Activated CD8-positive, alpha-beta memory T cell treated with anti-CD3 and anti-CD28 coated beads, Interleukin-2, amount 10 ng/mL, durations not matched to agents 7 days and 5 days (primary cell): ENCODE measurements around the gene KIAA1671. TPM values are rescaled to one million over a fixed set of nuclear protein-coding genes. Genes with fewer than 3 reads are reported as not detected.

Source experiments
- ATAC-seq: fragments of 150-1000 bp; cut with Tn5 transposase; one replicate; pipeline ENCODE4 v1.10.0; 2021; ENCODE audit warnings: moderate library complexity
- CTCF ChIA-PET: fragments of 350-600 bp; sonication (Branson Sonifier 250); formaldehyde crosslinking; loops from one replicate; lab custom pipeline; 2021; ENCODE audit warnings: antibody characterized with exemption; lab: Charles Lee
- DNase-seq: peaks from one replicate; pipeline ENCODE4 v3.0.0-alpha.2; 2020
- H3K27ac Mint-ChIP-seq: one replicate; pipeline ENCODE4 v1.8.0; 2021; ENCODE audit warnings: mild to moderate bottlenecking, mixed read lengths
- H3K27me3 Mint-ChIP-seq: one replicate; pipeline ENCODE4 v1.8.0; 2021; ENCODE audit warnings: mixed read lengths
- H3K36me3 Mint-ChIP-seq: one replicate; pipeline ENCODE4 v1.8.0; 2021; ENCODE audit warnings: mild to moderate bottlenecking, mixed read lengths
- H3K4me1 Mint-ChIP-seq: one replicate; pipeline ENCODE4 v1.8.0; 2021; ENCODE audit warnings: mixed read lengths
- H3K4me3 Mint-ChIP-seq: one replicate; pipeline ENCODE4 v1.8.0; 2021; ENCODE audit warnings: mild to moderate bottlenecking, moderate library complexity, mixed read lengths
- H3K9me3 Mint-ChIP-seq: one replicate; pipeline ENCODE4 v1.8.0; 2022; ENCODE audit warnings: low read depth, mixed read lengths
- total RNA-seq, 2 experiments: library from RNA; stranded (reverse); gene quantifications; one replicate each; pipeline ENCODE4 v1.2.3, GENCODE V29; 2021

KIAA1671 gene
- total RNA-seq, 2 experiments from 2014 or later = 11.4 to 20.1 TPM

DNA sequence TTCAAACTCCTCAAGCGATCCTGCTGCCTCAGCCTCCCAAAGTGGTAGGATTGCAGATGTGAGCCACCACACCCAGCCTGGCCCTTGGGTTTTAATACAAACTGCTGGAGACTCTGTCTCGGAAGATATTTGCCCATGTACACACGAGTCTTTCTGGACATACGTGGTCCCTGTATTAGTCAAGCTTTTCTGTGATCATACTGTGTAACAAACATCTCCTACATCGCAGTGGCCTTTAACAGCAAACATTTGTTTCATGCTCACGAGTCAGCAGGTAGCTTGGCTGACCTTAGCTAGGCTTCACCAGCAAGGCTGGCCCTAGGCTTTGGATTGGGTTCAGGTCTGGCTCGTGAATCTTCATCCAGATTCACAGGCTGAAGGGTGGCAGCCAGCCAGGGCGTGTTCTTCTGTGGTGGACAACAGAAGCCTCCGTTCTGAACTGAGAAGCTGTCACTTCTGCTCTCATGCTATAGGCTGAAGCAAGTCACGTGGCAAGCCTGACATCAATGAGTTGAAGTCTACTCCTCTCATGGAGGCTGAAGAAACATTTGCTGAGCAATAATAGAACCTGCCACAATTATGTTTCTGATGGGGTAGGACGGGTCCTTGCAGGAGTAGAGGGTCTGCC, 8.8 kb downstream of the KIAA1671 start:
- Mint-ChIP-seq H3K27me3 (peaks cover 10% of the 10 kb centered on the region), H3K9me3 (no peaks in the 10 kb centered on the region), H3K4me3 (no peak overlapping the region), H3K4me1 (peaks cover 3% of the 10 kb centered on the region), H3K27ac (no peak overlapping the region), H3K36me3 (no peaks in the 10 kb centered on the region)
- DNase-seq = no peak
- ATAC-seq = no peak
- CTCF ChIA-PET = interaction anchor here (1.4 to 2.5 kb wide), 3 partner anchors 10 to 96 kb away, joined by 3 to 10 read pairs (median 7); no protein-coding TSS in a partner anchor

DNA sequence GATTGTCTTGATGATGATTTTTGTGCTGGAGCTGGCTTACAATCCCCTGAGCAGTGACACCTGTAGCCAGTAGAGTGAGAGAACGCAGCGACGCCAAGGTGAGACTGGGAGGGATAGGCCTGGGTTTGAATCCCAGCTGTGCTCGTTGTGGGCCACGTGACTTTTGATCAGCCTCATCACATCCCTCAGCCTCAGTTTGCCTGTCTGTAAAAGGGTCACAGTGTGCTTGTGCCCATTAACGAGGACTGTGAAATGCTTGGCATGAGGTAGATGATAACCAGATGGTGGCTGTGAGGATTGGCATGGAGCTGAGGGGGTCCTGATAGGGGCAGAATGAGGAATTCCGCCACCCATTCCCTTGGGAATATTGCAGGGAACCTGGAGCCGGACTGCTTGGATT, 9.6 kb downstream of the KIAA1671 start:
- ATAC-seq (no peak), DNase-seq (no peak)
- Mint-ChIP-seq H3K4me1 (peaks cover 3% of the 10 kb centered on the region), H3K27ac (no peak overlapping the region), H3K9me3 (no peaks in the 10 kb centered on the region), H3K4me3 (no peak overlapping the region), H3K36me3 (no peaks in the 10 kb centered on the region), H3K27me3 (peaks cover 6% of the 10 kb centered on the region)
- CTCF ChIA-PET = interaction anchor here (1.4 to 2.5 kb wide), 3 partner anchors 86 to 149 kb away, joined by 4 to 10 read pairs (median 7); no protein-coding TSS in a partner anchor

DNA sequence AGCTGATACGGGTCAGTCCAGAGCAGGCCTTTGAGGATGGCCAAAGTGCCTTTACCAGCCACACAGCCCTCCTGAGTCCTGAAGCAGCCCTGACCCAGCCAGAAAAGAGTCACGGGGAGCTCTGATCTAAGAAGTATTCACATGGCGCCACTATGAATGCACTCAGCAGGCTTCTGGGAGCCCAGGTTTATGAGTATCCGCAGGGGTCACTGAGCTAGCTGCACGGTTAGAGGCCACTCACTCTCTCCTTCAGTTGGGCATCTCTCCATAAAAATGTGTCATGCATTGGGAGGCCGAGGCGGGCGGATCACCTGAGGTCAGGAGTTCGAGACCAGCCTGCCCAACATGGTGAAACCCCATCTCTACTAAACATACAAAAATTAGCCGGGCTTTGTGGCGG, 10.3 kb downstream of the KIAA1671 start:
- Mint-ChIP-seq H3K36me3 (no peaks in the 10 kb centered on the region), H3K27me3 (peaks cover 6% of the 10 kb centered on the region), H3K4me1 (peaks cover 3% of the 10 kb centered on the region), H3K4me3 (no peak overlapping the region), H3K27ac (no peak overlapping the region), H3K9me3 (no peaks in the 10 kb centered on the region)
- CTCF ChIA-PET = interaction anchor here (0.7 to 2.5 kb wide), 4 partner anchors 17 to 149 kb away, joined by 4 to 10 read pairs (median 6); no protein-coding TSS in a partner anchor
- ATAC-seq (no peak), DNase-seq (no peak)

DNA sequence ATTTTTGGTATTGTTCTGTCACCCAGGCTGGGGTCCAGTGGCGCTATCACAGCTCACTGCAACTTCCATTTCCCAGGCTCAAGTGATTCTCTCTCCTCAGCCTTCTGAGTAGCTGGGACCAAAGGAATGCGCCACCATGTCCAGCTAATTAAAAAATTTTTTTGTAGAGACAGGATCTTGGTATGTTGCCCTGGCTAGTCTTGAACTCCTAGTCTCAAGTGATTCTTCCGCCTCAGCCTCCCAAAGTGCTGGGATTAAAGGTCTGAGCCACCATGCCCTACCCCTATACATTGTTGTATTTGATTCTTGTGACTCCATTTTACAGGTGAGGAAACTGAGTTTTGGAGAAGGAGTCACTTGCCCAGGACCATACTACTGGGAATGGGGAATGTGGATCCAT, 11.9 kb downstream of the KIAA1671 start:
- H3K27me3 Mint-ChIP-seq = peaks cover 6% of the 10 kb centered on the region
- H3K27ac Mint-ChIP-seq = no peak overlapping the region
- H3K4me1 Mint-ChIP-seq = peaks cover 3% of the 10 kb centered on the region
- DNase-seq (no peak), ATAC-seq (no peak)
- no peak overlapping the region for H3K4me3 Mint-ChIP-seq
- no peaks in the 10 kb centered on the region for H3K9me3 Mint-ChIP-seq
- no peaks in the 10 kb centered on the region for H3K36me3 Mint-ChIP-seq
- CTCF ChIA-PET = no interaction called here

DNA sequence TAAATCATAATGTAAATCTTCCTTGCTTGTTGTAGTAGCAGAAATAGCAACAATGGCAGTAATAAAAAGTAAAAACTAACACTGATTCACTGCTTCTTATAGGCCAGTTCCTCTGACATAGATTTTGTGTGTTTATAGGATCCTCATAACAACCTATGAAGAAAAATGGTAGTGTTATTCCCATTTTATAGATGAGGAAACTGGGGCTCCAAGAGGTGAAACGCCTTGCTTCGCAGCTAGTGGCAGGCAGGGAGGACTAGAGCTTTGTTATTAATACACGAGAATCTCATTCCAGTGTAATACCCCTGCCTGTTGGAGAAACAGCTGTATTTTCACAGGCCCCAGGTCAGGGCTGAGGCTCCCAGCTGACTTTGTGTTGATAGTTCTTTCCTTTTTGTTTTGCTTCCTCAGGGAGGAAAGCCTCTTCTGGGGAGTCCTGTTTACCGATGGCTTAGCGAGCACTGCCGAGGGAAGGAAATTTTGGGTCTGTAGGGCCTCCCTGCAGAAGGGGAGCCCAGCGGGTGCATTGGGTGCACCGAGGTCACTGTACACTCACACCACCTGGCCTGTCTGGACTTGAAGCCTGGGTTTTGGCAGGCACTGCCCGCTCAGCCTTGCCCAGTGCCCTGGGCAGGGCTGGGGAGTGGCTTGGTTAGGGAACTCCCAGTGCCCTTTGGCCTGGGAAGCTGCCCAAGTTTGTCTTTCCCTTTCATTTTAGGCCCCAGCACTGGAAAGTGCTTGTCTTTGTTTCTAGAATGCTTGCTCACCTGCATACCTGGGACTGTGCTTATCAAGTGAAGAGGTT, 13.5 kb downstream of the KIAA1671 start:
- Mint-ChIP-seq H3K27me3 (peaks cover 3% of the 10 kb centered on the region), H3K36me3 (no peaks in the 10 kb centered on the region), H3K4me1 (peaks cover 3% of the 10 kb centered on the region), H3K27ac (no peak overlapping the region), H3K9me3 (no peaks in the 10 kb centered on the region), H3K4me3 (no peak overlapping the region)
- CTCF ChIA-PET = interaction anchor here (1.3 to 1.7 kb wide), 2 partner anchors 15 to 83 kb away, joined by 5 to 6 read pairs; no protein-coding TSS in a partner anchor
- DNase-seq = no peak
- no peak for ATAC-seq

DNA sequence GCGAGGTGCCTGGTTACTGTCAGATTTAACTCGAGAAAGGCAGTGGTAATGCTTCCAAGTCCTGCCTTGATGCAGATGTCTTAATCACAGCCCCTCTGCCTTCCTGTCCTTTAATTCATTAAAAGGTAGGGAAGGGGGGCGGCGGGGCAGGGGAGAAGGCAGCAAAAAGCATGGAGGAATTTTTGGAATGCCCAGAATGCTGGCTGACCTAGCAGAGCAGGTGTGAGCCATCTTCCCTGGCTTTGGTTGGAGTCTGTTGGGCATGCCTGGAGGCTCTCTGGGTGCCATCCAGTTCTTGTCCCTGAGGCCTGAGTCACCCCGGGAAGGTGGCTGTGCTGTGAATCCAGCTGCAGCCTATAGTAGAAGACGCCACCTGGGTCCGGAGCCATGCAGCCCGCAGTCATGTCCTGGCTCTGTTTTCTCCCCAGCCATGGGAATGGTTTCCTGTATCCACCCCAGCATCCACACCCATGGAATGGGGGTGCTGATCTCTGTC, 15.6 kb downstream of the KIAA1671 start:
- no peak overlapping the region for H3K27ac Mint-ChIP-seq

DNA sequence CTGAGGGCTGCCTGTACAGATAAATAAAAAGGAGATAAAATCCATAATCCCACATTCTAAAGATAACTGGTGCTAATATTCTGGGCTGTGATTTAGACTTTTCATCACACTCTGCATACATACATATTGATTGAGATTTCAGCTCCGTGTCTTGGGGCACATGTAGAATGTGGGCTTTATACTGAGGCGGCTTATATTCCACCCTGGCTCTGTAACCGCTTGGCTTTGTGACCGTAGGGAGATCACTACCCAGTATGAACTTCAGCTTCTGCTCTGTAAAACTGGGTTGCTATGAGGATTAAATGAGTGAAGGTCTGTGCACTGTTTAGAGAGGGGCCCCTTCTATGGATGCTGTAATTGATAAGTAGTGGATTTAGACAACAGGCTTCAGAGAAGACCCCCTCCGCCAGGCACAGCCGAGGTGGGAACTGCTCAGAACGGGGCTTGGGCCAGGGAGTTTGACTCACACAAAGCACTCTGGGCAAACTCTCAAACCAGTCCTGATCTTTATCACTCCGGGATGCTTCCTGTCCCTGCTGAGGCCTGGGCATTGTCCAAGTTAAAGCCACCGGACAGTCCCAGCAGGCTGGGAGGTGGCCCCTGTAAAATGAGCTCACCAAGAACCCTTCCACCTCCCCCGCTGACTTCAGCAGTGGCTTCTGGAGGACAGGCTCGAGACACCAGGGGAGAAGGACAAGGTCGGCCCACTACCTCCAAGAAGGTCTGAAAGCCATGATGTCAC, 17.2 kb downstream of the KIAA1671 start:
- H3K4me3 Mint-ChIP-seq = no peak overlapping the region
- ATAC-seq (no peak), DNase-seq (no peak)
- H3K36me3 Mint-ChIP-seq = no peaks in the 10 kb centered on the region
- no peaks in the 10 kb centered on the region for H3K4me1 Mint-ChIP-seq
- H3K9me3 Mint-ChIP-seq = no peaks in the 10 kb centered on the region
- CTCF ChIA-PET = interaction anchor here (1.8 kb wide), 1 partner anchor 14 kb away, joined by 3 read pairs; no protein-coding TSS in a partner anchor
- peaks cover 13% of the 10 kb centered on the region for H3K27me3 Mint-ChIP-seq
- H3K27ac Mint-ChIP-seq = no peak overlapping the region

More for the DNA sequence above, 15.6 kb downstream of the KIAA1671 start:
- peaks cover 3% of the 10 kb centered on the region for H3K4me1 Mint-ChIP-seq
- no peak for DNase-seq
- no peak for ATAC-seq
- no peaks in the 10 kb centered on the region for H3K36me3 Mint-ChIP-seq
- H3K27me3 Mint-ChIP-seq = peaks cover 17% of the 10 kb centered on the region
- no peaks in the 10 kb centered on the region for H3K9me3 Mint-ChIP-seq
- H3K4me3 Mint-ChIP-seq = no peak overlapping the region
- CTCF ChIA-PET = no interaction called here

DNA sequence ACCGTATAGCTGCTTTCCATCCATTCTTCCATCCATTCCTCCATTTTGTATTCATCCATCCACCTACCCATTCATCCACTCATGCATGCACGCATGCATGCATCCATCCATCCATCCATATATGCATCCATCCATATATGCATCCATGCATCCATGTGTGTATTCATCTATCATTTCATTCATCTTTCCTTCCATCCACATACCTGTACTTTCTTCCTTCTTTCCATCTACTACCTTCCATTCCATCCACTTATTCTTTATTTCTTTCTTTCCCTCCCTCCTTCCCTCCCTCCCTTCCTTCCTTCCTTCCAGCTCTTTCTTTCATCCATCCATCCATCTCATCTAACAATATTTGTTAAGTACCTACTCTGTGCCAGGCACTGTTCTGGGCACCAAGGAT, 19.9 kb downstream of the KIAA1671 start:
- H3K36me3 Mint-ChIP-seq = no peaks in the 10 kb centered on the region
- no peak overlapping the region for H3K27ac Mint-ChIP-seq
- ATAC-seq = no peak
- no peaks in the 10 kb centered on the region for H3K9me3 Mint-ChIP-seq
- peaks cover 2% of the 10 kb centered on the region for H3K4me1 Mint-ChIP-seq
- H3K4me3 Mint-ChIP-seq = no peak overlapping the region
- DNase-seq = no peak
- CTCF ChIA-PET = no interaction called here
- H3K27me3 Mint-ChIP-seq = peaks cover 13% of the 10 kb centered on the region

DNA sequence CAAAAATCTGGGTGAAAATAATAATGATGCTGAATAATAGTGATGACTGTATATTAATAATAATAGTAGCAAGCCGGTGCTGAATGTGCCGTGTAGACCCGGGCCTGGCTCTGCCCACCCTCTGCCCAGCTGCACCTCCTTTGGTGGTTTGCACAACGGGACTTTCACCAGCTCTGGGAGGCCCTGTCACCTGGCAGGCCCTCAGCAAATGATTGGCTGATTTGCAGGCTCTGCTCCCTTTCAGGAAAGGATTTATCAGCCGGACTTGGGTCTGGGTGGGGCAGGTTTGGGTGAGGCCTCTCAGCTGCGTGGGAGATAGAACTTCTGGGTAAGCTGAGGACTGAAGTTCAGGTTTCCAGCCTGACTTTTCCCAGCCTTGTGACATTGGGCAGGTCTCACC, 21.4 kb downstream of the KIAA1671 start:
- CTCF ChIA-PET = interaction anchor here (0.7 to 1.7 kb wide), 4 partner anchors 9 to 75 kb away, joined by 3 to 4 read pairs (median 4); no protein-coding TSS in a partner anchor
- peaks cover 2% of the 10 kb centered on the region for H3K4me1 Mint-ChIP-seq
- no peaks in the 10 kb centered on the region for H3K36me3 Mint-ChIP-seq
- no peak overlapping the region for H3K27ac Mint-ChIP-seq
- DNase-seq = no peak
- peaks cover 13% of the 10 kb centered on the region for H3K27me3 Mint-ChIP-seq
- H3K9me3 Mint-ChIP-seq = no peaks in the 10 kb centered on the region
- no peak for ATAC-seq
- no peak overlapping the region for H3K4me3 Mint-ChIP-seq

DNA sequence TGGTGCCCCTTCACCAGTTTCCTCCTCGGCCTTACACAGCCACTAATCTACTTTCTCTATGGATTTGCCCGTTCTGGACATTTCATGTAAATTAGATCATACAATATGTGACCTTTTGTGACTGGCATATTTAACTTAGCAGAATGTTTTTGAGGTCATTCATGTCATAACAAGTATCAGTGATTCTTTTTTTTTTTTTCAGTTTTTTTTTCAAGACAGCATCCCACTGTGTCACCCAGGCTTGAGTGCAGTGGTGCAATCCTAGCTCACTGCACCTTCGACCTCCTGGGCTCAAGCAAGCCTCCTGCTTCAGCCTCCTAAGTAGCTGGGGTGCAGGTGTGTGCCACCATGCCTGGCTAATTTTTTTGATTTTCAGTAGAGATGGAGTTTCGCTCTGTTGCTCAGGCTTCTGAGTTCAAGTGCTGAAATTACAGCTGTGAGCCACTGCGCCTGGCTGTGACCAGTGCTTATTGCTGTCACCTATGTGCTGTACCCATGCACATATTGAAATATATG, 22.7 kb downstream of the KIAA1671 start:
- Mint-ChIP-seq H3K36me3 (no peaks in the 10 kb centered on the region), H3K4me1 (peaks cover 2% of the 10 kb centered on the region)
- CTCF ChIA-PET = no interaction called here

DNA sequence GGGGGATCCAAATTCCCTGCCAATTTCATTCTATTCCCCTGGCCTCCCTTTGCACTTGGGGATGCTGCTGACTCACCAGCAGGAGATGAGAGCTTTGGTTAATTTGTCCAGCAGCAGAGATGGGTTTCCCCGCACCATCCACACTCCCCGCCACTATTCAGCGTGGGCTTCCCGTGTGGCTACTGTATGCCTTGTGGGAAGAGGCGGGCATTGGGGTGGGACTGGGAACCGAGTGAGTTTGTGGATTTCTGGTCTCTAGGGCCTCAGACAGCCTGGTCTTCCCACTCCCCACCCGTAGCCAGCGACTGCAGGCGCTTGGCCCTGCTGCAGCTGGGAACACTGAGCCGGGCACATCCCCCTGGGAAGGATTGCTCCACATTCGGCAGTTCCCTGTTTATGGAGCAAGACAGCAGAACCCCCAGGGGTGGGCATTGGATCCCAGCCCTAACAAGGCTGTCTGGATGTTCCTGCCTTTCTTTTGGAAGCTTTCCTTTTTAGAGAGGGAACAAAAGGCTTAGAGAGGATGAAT, 23.4 kb downstream of the KIAA1671 start:
- CTCF ChIA-PET = interaction anchor here (0.7 kb wide), 1 partner anchor 9 kb away, joined by 3 read pairs; no protein-coding TSS in a partner anchor
- ATAC-seq = no peak
- H3K9me3 Mint-ChIP-seq = no peaks in the 10 kb centered on the region
- H3K36me3 Mint-ChIP-seq = no peaks in the 10 kb centered on the region
- H3K4me3 Mint-ChIP-seq = no peak overlapping the region
- peaks cover 19% of the 10 kb centered on the region for H3K27me3 Mint-ChIP-seq
- H3K27ac Mint-ChIP-seq = no peak overlapping the region
- H3K4me1 Mint-ChIP-seq = peaks cover 2% of the 10 kb centered on the region
- no peak for DNase-seq

More for the DNA sequence above, 22.7 kb downstream of the KIAA1671 start:
- no peak for DNase-seq
- H3K9me3 Mint-ChIP-seq = no peaks in the 10 kb centered on the region
- H3K4me3 Mint-ChIP-seq = no peak overlapping the region
- ATAC-seq = no peak
- H3K27me3 Mint-ChIP-seq = peaks cover 18% of the 10 kb centered on the region
- no peak overlapping the region for H3K27ac Mint-ChIP-seq

DNA sequence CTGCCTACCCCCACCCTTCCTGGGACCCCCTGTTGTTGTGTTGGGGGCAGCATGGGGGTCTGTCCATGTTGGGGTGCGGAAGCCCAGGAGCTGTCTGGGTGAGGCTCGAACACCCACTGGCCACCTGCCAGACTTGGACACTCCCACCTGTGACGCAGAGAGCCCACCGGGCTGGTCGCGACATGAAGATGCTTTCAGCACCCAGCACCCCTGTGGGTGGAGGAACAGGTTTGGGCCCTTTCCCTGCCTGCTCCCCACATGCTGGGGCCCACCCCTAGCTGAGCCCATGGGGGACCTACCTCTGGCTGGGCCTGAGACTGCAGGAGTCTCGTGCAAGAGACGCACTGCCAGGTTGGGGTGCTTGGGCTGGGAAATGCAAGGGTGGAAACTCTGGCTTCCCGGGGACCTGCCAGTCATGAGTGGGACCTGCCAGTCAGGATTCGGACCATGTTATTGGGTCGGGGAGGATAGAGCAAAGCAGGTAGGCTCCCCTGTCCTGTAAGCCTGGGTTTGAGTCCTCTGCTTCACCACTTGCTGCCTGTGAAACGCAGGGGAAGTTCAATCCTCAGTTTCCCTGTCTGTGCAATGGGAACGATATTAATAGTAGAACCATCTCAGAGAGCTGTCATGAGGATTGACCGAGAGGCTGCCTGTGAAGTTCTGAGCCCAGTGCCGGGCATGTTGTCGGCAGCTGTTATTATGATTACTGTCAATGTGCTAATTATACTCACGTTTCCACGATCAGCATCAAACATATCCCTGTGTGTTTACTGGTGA, 24.1 kb downstream of the KIAA1671 start:
- DNase-seq (no peak), ATAC-seq (no peak)
- Mint-ChIP-seq H3K27ac (no peak overlapping the region), H3K27me3 (peaks cover 20% of the 10 kb centered on the region), H3K4me3 (no peak overlapping the region), H3K9me3 (no peaks in the 10 kb centered on the region), H3K4me1 (peaks cover 2% of the 10 kb centered on the region), H3K36me3 (no peaks in the 10 kb centered on the region)
- CTCF ChIA-PET = interaction anchor here (0.7 kb wide), 1 partner anchor 9 kb away, joined by 3 read pairs; no protein-coding TSS in a partner anchor
